A549 (cell line): ENCODE results near the gene SHCBP1L.

Source experiments
- CTCF ChIP-seq: fragments of >200 bp; sonication (Bioruptor Twin); formaldehyde crosslinking; IDR thresholded peaks from 3 replicates; pipeline ENCODE4 v1.5.1; 2016
- MAX ChIP-seq: IDR thresholded peaks from 2 replicates; pipeline ENCODE4 v1.6.1; 2012
- REST ChIP-seq: fragments of 200-600 bp; sonication (generic); IDR thresholded peaks from 2 replicates; pipeline ENCODE4 v1.6.1; 2016; ENCODE audit warnings: antibody characterized with exemption, mild to moderate bottlenecking, moderate library complexity
- SMC3 ChIP-seq: fragments of >200 bp; sonication (Bioruptor Twin); formaldehyde crosslinking; IDR thresholded peaks from 3 replicates; pipeline ENCODE4 v1.6.1; 2018; ENCODE audit warnings: inconsistent platforms

- TF ChIP-seq CTCF, result no peak
- no peak for TF ChIP-seq MAX
- no peak for TF ChIP-seq REST
- TF ChIP-seq SMC3, result no peak
Observed at GRCh38 chr1:182855911-182856310, 97.1 kb downstream of the SHCBP1L start.
